Ureter (tissue), 1 donor: ENCODE measurements around the gene UBE2H. TPM values are rescaled to one million over a fixed set of nuclear protein-coding genes. Genes with fewer than 3 reads are reported as not detected.
A peak's percentile ranks its signal among the peaks of the same experiment; 100 is the strongest.

Source experiments
- DNase-seq: peaks from one replicate; pipeline ENCODE4 v3.0.0-alpha.2; 2020; ENCODE audit warnings: low spot score
- total RNA-seq: library from RNA; stranded (reverse); gene quantifications from one replicate; pipeline ENCODE4 v1.2.4, GENCODE V29; 2023
- donor health status: DM: yes; HTN: yes; CAD: no.

UBE2H gene
- total RNA-seq, 1 donor from 2014 or later = 69.7 TPM

GRCh38 chr7:129950191-129950932 is 2.4 kb downstream of the UBE2H start:
- DNase-seq = no peak

DNA sequence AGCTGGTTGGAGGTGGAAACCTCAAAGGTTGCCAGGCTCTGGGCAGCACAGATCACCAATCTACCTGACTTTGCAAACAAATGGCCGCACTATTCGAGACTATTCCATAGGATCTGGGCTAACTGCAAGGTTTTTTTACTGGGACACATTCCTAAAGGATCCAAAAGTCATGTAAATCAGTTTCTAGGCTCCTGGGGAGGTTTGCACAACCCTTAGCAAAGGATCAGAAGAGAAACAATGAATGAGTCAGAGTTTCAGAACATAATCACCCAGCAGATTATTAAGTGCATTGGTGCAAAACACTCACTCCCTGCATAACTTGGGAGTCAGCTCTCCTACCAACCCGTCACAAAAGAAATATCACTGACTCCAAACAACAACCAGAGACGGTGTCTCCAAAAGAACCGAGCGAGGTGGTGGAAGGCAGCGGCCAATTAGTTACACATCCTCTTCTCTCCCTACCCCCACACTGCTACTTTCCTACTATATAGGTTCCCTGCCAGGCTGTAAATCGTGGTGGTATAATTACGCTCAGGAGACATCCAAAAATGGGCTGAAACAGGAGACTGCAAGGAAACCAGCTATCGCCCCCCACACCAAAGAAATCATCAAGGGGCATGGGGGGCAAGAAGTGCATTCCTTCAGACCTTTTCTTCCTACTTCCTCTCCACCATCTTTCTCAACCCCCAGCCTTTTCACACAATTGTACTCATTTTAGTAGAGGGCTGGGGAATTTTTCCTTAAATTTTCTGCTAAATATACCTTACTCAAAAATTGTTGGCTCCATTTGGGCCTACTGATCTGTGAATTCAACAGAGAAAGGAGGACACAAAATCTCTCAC is 3.2 kb downstream of the UBE2H start:
- no peak for DNase-seq

DNA sequence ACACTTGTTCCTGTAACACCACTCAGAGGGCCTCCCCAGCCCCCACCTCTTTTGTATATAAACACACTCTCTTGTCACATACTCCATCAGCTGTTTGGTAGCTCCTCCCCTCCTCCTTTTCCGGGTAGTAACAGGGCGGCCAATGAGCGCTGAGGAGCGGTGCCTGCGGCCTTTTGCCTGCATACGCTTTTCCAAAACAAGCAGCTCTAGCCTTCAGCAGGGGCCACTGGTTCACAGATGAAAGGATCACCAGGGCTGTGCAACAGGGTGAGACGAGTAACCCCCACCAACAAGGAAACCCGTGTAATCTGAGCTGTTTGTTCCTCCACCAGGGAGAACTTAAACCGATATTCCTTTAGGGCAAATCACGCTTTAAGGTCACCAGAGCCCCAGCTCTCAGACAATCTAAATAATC is 3.9 kb downstream of the UBE2H start:
- peak; percentile 94 for DNase-seq

GRCh38 chr7:129948338-129948737 is 4.4 kb downstream of the UBE2H start:
- DNase-seq = no peak

GRCh38 chr7:129947701-129948100 is 5.1 kb downstream of the UBE2H start:
- DNase-seq = no peak

GRCh38 chr7:129947049-129947448 is 5.7 kb downstream of the UBE2H start:
- DNase-seq = no peak

GRCh38 chr7:129946282-129946681 is 6.5 kb downstream of the UBE2H start:
- no peak for DNase-seq

GRCh38 chr7:129943352-129943751 is 9.4 kb downstream of the UBE2H start:
- DNase-seq = no peak

- peak; percentile 4 for DNase-seq
These were observed 12.4 kb downstream of the UBE2H start for GRCh38 chr7:129940329-129940728.

GRCh38 chr7:129939881-129940280 is 12.9 kb downstream of the UBE2H start:
- no peak for DNase-seq

DNA sequence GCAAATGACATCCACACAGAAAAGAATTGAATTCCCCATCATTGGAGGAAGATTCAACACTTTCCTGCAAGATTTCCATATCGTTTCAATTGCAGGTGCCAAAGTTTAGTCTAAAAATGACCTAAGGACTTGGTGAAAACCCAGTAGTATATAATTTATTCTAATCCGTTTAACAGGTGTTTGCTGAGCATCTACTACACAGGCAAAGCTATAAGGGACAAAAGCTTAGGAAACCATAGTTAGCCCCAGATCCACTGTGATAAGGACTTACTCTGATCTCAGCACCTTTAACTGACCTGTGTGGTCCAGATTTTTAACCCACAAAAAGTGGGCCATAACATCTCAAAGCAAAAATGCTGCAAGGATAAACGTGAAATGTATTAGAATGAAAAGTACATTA is 19.1 kb downstream of the UBE2H start:
- no peak for DNase-seq

GRCh38 chr7:129926618-129927017 is 26.1 kb downstream of the UBE2H start:
- DNase-seq = no peak

- DNase-seq = no peak
These were observed 27.3 kb downstream of the UBE2H start for GRCh38 chr7:129925416-129926002.

DNA sequence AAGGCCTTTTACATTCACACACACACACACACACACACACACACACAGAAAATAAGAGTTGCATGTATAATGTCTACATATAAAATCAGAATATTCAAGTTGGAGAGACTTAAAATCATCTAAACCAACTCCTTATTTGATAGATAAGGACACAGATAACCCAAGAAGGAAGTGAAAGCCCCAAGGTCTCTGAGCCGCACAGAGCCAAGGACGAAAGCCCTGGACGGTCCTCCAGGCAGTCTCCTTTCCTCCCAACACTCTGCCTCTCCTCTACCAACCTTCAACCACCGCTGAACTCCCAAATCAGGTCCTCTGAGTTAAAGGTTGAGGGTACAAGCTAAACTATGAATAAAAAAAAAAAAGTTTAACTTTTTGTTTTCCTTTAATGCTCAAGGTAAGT is 28.2 kb downstream of the UBE2H start:
- DNase-seq = no peak

DNA sequence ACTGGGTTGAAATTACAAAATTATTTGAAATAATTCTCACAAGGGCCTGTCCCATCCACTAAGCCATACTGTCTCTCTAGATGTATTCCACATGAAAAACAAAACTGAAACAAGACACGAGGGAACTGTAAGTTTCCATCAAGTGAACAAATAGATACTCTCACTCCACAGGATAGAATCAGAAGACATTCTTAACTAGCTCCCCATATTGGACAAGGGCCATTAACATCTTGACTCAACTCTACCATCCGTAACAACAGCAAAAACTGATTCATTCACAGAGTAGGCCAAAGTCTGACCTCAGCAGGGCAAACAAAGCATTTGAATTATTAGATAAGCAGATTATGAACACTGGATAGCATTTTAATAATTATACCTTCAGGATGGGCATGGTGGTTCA is 29.1 kb downstream of the UBE2H start:
- DNase-seq = no peak

DNA sequence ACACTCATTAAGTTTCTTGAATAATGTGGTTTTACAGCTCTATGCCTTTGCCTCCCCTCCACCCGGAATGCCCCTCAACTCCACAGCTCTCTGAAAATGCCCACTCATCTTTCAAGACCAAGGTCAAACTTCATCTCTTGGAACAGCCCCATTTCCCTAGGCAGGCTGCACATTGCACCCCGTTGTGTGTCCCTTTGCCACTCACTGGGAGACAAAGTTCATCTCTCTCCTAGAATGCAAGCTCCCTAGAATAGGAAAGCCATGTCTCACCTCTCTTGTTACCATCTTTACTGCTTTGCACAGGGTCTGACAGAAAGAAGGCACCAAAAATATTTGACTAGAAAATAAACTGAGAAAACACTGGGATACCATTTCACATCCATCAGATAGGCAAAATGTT is 33.3 kb downstream of the UBE2H start:
- no peak for DNase-seq

DNA sequence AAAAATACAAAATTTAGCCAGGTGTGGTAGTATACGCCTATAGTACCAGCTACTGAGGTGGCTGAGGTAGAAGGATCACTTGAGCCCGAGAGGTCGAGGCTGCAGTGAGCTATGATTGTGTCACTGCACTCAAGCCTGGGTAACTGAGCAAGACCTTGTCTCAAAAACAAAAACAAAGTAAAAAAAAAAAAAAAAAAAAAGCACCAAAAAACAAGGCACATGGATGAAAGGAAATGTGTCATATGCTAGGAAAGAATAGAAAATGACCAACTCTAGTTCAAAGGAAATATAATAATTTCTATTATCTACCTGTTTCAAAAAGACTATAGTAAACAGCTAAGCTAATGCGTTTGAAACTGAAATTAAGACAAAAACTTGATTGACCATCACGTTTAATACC is 33.8 kb downstream of the UBE2H start:
- DNase-seq = no peak

- DNase-seq = no peak
These were observed 34.8 kb downstream of the UBE2H start for GRCh38 chr7:129917934-129918333.

- no peak for DNase-seq
These were observed 38.1 kb downstream of the UBE2H start for GRCh38 chr7:129914536-129915272.

- DNase-seq = no peak
These were observed 39.3 kb downstream of the UBE2H start for GRCh38 chr7:129913428-129913827.

- no peak for DNase-seq
These were observed 41.0 kb downstream of the UBE2H start for GRCh38 chr7:129911790-129912189.

DNA sequence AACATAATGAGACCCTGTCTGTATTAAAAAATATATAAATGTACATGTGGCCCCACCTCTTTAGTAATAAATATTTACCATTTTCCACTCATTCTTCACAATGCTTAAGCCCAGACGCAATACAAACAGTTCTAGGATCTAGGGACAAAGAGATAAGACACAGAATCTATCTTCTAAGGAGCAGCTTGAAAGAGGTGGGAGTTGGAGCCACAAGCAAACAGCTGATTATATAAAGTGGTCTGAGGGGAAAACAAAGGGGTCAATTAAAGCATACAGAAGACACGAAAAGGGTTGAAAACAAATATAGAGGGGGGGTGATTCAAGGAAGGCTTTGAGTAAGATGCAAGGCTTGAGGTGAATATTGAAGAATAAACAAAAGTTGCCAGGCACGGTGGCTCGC is 43.1 kb downstream of the UBE2H start:
- no peak for DNase-seq
